ENCODE data around the gene NPC2.

NPC2 gene

GRCh38 chr14:74501691-74502090, 8.6 kb upstream of the NPC2 start:
- FAIRE-seq: no peak

GRCh38 chr14:74501135-74501614, 8.1 kb upstream of the NPC2 start:
- no peak for FAIRE-seq

DNA sequence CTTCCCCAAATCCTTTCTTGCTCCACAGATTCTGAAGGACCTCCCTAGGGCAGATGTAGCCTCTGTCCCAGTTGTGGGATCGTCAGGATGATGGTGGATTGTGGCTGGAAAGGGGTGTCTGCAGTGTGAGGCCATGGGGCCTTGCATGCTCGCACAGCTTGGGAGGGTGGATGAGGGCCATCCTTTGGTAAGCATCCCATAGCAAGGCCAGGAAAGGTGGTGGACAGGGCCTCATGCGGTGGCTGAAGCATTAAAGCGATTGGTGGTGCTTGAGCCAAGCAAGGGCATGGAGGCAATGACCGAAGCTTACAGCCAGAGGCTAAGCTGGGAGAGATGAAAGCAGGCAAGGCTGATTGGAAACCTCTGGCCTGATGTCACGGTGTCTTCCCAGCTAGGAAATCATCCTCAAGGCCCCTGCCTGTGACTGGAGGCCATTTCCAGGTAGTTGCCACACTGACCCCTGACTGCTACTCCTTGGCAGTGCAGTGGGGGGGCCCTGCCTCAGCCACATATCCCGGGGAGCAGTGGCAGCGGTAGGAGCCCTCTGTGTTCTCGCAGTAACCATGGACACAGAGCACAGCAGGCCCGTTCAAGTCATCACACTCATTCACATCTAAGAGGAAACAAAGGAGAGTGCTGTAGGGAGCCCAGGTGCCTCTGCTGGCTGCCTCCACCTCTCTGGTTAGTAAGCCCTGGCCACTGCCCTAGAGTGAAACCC, 7.5 kb upstream of the NPC2 start:
- no peak for FAIRE-seq

- no peak for FAIRE-seq
Measured at GRCh38 chr14:74495356-74495755, 2.3 kb upstream of the NPC2 start.

DNA sequence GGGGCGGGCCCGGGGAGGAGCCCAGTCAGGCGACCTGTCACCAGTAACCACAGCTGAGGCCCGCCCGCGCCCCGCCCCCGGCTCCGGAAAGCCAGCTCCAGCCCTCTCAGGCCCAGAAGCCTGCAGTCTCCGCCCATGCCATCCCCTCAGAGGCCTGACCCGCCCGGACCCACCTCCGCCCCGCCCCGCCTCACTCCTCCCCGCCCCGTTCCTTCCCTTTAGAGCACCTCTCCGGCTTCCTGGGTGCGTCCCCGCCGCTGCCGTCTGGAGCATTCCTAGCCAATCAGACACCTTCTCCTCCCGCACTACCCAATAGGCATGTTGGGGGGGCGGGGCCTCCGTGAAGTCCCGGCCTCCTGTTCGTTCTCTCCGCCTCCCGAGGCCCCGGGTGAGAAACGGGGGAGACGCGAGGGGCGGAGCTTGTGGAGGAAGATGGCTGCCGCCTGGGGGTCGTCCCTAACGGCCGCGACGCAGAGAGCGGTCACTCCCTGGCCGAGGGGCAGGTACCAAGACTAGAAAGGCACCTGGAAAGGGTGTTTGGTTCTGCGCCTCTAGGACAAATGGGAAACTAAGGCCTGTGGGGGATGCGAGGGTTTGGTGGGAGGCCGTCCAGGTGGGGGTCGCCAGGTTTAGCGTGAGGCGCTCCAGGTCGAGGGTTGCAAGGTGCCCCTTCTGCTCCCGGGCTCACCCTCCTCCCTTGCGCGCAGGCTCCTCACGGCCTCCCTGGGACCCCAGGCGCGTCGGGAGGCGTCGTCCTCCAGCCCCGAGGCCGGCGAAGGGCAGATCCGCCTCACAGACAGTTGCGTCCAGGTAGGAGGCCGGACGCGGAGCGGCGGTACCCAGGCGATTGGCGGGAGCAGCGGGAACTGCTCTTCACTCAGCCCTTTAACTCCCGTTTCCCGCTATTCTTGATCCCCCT, 497 bp upstream of the NPC2 start, which contains the start of gene ISCA2:
TSS of gene ISCA2 (plus strand) at position 423 of the 919 bp plus-strand sequence. CDS start at position 433, 10 bp downstream.
- no peak for FAIRE-seq

DNA sequence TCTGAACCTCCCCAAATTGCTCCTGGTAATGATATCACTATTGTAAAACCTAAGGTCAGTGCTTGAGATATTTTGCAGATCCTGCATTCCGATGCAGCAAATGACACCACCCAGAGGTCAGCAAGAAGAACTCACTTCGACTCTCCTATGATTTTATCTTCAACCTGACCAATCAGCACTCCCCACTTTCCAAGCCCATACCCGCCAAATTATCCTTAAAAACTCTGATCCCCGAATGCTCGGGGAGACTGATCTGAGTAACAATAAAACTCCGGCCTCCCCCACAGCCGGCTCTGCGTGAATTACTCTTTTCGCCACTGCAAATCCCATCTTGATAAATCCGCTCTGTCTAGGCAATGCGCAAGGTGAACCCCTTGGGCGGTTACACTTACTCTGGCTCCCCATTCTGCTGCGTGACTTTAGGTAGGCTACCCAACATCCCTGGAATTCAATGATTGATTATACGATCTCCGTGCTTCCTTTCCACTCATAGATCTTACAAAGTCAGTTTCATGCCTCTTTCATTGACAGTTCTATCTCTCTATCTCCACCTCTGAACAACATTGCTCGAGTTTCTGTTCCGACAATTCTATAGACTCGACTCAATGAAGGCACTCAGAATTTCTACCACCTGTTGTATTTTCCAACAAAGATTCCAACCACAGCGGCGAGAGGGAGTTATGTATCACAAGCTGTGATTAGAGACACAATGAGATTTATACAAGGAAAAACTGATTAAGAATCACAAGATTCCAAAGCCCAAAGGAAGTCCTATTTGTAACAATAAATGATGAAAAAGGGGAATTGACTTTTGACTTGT, 939 bp downstream of the NPC2 start:
- FAIRE-seq: no peak

DNA sequence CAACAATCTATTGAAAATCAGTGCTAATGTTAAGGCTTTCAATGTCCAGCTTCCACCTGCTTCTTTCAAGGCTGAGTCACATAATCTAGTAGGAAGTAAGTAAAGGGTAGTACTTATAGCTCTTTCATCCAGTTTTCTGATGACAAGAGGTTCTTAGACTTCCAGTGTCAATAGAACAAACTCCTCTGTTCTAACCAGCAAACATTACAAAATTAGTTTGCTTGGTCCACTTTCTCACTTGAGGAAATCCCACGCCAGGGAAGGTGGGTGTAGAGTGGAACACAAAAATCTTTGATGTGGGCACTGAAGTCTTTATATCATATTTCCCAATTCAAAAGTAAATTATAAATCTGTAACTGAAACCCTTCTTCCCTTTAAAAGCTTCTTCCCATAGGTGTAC, 2.6 kb downstream of the NPC2 start:
- FAIRE-seq: no peak

DNA sequence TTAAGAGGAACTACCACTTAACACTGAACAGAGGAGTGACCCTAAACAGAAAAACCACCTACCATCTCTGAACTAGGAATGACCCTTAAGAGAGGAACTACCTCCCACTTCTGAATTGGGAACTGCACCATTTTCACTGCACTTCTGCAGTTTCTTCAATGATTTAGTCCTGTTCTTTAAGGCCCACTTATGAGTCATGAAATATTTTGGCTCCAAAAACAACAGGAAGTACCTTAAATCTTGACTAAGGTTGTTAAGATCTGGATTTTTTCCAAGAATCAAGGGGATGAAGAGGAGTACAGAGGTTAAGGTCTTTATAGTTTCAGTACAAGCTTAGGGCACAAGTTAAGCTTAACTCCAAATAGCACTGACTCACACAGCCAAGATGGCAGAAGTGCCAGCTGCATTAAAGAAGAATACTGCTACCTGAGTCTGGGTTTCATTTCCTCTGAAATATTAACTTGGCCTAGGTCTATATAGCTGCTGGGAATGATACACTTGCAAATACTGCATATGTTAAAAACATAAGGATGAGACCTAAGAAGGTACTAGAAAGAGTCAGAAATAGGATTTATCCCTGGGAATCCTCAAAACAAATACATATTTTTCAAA, 4.2 kb downstream of the NPC2 start:
- FAIRE-seq: no peak

DNA sequence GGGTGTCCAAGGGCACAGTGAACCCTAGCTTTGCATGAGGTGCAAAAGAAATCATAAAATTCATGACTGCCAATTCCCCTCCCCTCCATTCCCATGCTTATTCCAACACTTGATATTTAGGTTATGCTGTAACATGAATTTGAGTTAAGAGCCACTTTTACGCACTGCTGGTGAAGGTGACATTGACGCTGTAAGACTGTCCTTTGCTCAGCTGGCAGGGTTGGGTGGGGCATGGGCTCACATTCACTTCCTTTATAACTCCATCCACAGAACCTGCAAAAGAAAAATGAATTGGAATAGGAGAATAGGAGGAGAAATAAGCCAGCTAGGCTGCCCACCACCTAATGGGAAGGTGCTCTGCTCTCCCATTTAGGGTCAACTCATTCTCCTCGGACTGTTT, 6.9 kb downstream of the NPC2 start:
- no peak for FAIRE-seq

- FAIRE-seq: no peak
Measured at GRCh38 chr14:74483321-74483720, 9.8 kb downstream of the NPC2 start.

DNA sequence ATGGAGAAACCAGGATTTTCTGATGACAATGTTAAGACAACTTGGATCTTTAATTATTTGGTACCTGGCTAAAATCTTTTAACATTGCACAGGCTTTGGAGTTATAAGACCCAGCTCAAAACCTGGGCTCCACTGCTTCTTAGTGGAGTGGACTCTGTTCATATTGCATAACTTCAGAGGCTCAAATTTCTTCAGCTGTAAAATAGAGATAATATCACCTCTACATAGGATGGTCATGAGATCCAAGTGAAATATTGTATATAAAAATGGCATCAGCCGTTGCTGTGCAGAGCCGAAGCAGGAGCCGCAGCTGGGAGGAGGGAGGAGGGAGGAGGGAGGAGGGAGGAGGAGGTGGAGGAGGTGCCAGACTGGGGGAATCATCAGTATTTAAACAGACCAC, 10.5 kb downstream of the NPC2 start:
- FAIRE-seq: no peak

GRCh38 chr14:74480046-74480445, 13.1 kb downstream of the NPC2 start:
- FAIRE-seq: no peak

DNA sequence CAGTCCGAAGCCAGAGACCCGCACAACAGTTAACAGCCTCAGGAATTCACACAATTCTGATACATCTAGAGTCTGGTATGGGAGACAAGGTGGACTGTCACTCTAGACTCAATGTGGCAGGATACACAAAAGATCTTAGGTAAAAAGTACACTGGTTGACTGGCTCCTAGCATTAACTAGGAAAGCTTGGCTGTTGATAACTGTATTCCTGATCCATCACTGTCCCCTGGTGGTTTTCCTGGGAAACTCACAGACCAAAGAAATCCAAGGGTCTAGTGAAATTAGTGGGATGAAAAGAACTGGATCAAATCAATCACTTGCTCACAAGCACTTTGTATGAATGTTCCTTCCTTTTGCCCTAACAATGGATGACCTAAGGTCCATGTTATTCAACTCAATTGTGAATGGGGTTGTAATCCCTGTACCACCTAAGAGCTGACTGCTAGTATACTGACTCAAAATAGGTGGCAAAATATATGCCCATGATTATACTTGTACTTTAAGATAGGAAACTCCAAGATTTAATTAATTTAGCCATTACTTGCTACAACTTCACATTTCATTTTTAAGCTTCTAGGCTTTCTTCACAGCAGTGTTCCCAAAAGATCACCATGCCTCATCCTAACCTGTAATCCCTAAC, 14.0 kb downstream of the NPC2 start:
- no peak for FAIRE-seq

- FAIRE-seq: no peak
Measured at GRCh38 chr14:74476607-74477006, 16.5 kb downstream of the NPC2 start.

DNA sequence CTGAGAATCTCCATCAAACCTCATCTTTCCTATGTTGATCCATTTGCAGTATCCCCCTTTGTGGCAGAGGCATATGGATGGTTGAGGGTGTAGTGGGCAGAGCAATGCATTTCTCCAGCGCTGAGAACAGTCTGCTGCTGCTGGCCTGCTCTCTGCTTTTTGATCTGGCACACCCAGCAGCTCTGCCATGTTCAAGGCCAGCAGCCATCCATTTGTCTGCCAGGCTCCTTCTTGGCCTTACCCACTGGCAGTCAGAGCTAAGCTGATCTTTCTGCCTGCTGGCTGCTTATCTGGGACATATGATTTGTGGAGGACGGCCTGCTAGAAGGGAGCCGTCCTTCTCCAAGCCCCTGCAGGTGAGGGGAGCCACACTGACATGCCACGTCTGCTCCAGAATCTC, 17.0 kb downstream of the NPC2 start:
- FAIRE-seq: no peak

DNA sequence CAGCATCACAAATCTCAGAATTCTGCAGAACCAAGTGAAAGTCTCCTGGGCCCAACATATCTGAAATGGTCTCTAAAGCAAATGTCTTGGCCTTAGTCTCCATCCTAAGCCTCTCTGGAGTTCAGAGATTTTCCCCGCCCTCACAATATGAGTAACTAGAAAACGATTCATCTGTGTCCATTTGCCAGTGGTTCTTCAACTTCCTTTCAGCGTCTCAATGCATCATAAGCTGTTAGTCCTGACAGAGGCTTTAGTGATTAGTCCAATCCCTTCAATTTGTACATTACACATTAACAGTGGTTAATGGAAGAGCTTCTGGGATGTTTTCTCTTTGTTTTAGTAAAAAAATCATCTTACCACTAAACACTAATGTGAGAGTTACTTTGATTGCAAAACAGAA, 17.4 kb downstream of the NPC2 start:
- no peak for FAIRE-seq

GRCh38 chr14:74474376-74474775, 18.7 kb downstream of the NPC2 start:
- FAIRE-seq: no peak

- FAIRE-seq: no peak
Measured at GRCh38 chr14:74472601-74473000, 20.5 kb downstream of the NPC2 start.

DNA sequence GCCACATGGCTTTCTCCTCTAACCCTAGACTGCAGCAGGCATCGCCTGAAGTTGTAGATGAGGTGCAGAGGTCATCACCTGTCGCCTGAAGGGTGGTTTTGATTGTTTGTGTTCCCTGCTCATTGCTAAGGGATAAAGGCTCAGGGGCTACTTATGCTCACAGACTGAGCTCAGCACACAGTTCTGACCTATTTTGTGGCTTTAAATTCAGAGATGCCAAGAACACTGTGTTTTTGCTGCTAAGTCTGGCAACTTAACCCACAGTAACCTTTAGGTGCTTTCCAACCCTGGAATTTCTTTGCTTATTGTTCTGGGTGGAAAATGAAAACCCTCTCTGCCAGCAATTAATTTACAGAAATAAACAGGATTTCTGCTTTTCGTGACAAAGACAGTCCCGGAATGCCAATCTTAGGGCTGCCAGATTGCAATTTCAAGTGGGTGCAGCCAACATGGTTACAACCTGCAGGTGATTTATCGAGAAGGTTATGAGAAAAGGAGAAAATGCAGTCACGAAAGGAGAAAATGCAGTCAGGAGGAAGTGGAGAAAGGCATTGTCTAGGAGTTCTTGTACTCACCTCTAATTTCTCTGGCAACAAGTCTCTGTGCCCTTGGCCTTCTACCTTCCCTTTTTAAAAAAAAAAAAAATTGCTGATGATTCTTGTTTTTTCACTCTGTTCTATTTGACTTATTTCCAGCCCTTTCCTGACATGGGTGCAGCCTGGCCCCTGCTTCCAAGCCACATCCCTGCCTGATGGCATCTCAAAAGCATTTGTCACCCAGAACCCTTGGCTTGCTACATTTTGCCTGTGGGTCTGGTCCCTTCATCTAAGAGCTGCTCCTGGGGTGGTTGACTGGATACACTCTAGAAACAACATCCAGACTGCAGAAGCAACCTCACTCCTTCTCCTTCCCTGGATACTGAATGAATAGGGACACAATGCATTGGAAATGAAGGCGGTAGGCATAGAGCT, 23.3 kb downstream of the NPC2 start:
- no peak for FAIRE-seq

DNA sequence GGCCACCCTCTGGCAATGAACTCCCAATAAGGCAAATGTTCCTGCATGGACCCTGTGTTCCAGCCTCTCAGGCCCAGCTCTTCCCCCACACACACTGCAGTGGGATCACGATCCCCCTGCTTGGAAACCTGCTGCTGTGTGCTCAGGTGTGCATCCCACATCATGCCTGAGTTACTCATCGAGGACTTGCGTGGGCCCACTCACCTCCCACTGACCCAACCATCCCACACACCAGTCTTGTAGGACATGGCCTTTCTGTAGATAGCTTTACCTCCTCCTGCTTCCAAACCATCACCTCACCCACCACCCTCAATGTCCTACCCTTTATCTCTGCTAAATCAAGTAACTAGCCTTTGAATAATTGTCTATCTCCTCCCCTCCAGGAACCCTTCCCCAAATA, 24.6 kb downstream of the NPC2 start:
- no peak for FAIRE-seq

DNA sequence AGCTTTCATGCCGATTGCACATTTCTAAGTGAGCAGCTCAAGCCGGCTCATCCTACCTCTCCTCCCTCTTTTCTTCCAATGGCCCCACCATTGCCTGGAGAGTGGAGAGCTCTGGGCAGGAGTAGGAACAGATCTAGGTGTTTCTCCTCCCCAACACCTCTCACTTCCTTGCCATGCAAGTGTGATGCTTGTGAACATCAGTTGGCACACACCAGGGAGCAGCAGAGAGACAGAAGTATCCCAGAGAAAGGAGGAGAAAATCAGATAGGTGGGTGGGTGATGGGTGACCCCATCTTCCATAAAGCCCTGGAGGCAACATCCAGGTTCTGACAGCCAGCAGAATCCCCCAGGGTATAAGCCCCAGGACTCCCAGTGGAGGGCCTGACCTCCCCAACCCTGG, 27.8 kb downstream of the NPC2 start:
- FAIRE-seq: no peak

Data from colon (tissue), 2 donors.